H9 (cell line): ENCODE measurements around the gene COG3. TPM values are rescaled to one million over a fixed set of nuclear protein-coding genes. Genes with fewer than 3 reads are reported as not detected.

Experiments used
- DNase-seq: peaks from one replicate; pipeline ENCODE4 v3.0.0-alpha.2; 2017
- H2AFZ ChIP-seq: one replicate; pipeline ENCODE4 v1.6.1; 2013; ENCODE audit warnings: mild to moderate bottlenecking, low read length, control low read depth, moderate library complexity
- H2AK5ac ChIP-seq: 2 replicates; pipeline ENCODE4 v1.6.1; 2013; ENCODE audit warnings: low read length, control low read depth, mixed read lengths; ENCODE audit not compliant: insufficient read length
- H2BK120ac ChIP-seq: one replicate; pipeline ENCODE4 v1.6.1; 2013; ENCODE audit warnings: low read depth, mild to moderate bottlenecking, low read length, control low read depth, inconsistent platforms; ENCODE audit not compliant: poor library complexity, severe bottlenecking
- H2BK12ac ChIP-seq: 2 replicates; pipeline ENCODE4 v1.6.1; 2013; ENCODE audit warnings: low read length, control low read depth, mixed read lengths, low read depth; ENCODE audit not compliant: insufficient read length
- H2BK15ac ChIP-seq: 2 replicates; pipeline ENCODE4 v1.6.1; 2013; ENCODE audit warnings: low read depth, low read length, control low read depth
- H2BK20ac ChIP-seq: one replicate; pipeline ENCODE4 v1.6.1; 2013; ENCODE audit warnings: low read depth, mild to moderate bottlenecking, low read length, control low read depth, inconsistent platforms; ENCODE audit not compliant: poor library complexity, severe bottlenecking
- H2BK5ac ChIP-seq: 2 replicates; pipeline ENCODE4 v1.6.1; 2013; ENCODE audit warnings: low read length, control low read depth, mixed read lengths; ENCODE audit not compliant: insufficient read length
- H3K14ac ChIP-seq: 2 replicates; pipeline ENCODE4 v1.6.1; 2013; ENCODE audit warnings: low read length, control low read depth; ENCODE audit not compliant: insufficient read depth
- H3K18ac ChIP-seq: 2 replicates; pipeline ENCODE4 v1.6.1; 2013; ENCODE audit warnings: low read depth, mild to moderate bottlenecking, mixed read lengths, low read length, control low read depth; ENCODE audit not compliant: insufficient read length
- H3K23ac ChIP-seq: 2 replicates; pipeline ENCODE4 v1.6.1; 2013; ENCODE audit warnings: low read length, control low read depth, mixed read lengths, low read depth; ENCODE audit not compliant: insufficient read length
- H3K23me2 ChIP-seq: 2 replicates; pipeline ENCODE4 v1.6.1; 2013; ENCODE audit warnings: low read depth, mild to moderate bottlenecking, mixed read lengths, low read length, control low read depth; ENCODE audit not compliant: insufficient read length, poor library complexity, severe bottlenecking
- H3K27ac ChIP-seq: 2 replicates; pipeline ENCODE4 v1.5.1; 2013; ENCODE audit warnings: low read length, control low read depth, mixed read lengths, low read depth; ENCODE audit not compliant: insufficient read length
- H3K27me3 ChIP-seq: 2 replicates; pipeline ENCODE4 v1.6.1; 2013; ENCODE audit warnings: low read length, control low read depth, inconsistent platforms; ENCODE audit not compliant: insufficient read depth
- H3K4ac ChIP-seq: 2 replicates; pipeline ENCODE4 v1.6.1; 2013; ENCODE audit warnings: low read depth, mild to moderate bottlenecking, control low read depth, inconsistent platforms, low read length, moderate library complexity
- H3K4me1 ChIP-seq: 2 replicates; pipeline ENCODE4 v1.6.1; 2013; ENCODE audit warnings: low read length, control low read depth, inconsistent platforms; ENCODE audit not compliant: insufficient read depth
- H3K4me2 ChIP-seq: 2 replicates; pipeline ENCODE4 v1.6.1; 2013; ENCODE audit warnings: low read length, control low read depth, mixed read lengths; ENCODE audit not compliant: insufficient read length, insufficient read depth
- H3K56ac ChIP-seq: 2 replicates; pipeline ENCODE4 v1.6.1; 2013; ENCODE audit warnings: low read depth, mild to moderate bottlenecking, mixed read lengths, low read length, control low read depth; ENCODE audit not compliant: insufficient read length
- H3K79me1 ChIP-seq: 2 replicates; pipeline ENCODE4 v1.6.1; 2013; ENCODE audit warnings: low read depth, mild to moderate bottlenecking, moderate library complexity, low read length, control low read depth, inconsistent platforms; ENCODE audit not compliant: insufficient read depth, poor library complexity, severe bottlenecking
- H3K79me2 ChIP-seq: 2 replicates; pipeline ENCODE4 v1.6.1; 2013; ENCODE audit warnings: low read length, control low read depth, inconsistent platforms; ENCODE audit not compliant: insufficient read depth
- H3K9ac ChIP-seq: 2 replicates; pipeline ENCODE4 v1.6.1; 2013; ENCODE audit warnings: low read length, control low read depth, mixed read lengths; ENCODE audit not compliant: insufficient read length; ENCODE audit errors: extremely low read depth
- H3K9me3 ChIP-seq: one replicate; pipeline ENCODE4 v1.6.1; 2013; ENCODE audit warnings: low read depth, low read length, inconsistent platforms; ENCODE audit not compliant: control insufficient read depth
- H3T11ph ChIP-seq: one replicate; pipeline ENCODE4 v1.6.1; 2013; ENCODE audit warnings: mild to moderate bottlenecking, low read length, control low read depth, inconsistent platforms
- H4K20me1 ChIP-seq: one replicate; pipeline ENCODE4 v1.6.1; 2013; ENCODE audit not compliant: control insufficient read depth, insufficient read length, insufficient read depth
- H4K5ac ChIP-seq: 2 replicates; pipeline ENCODE4 v1.6.1; 2013; ENCODE audit warnings: low read depth, mild to moderate bottlenecking, mixed read lengths, low read length, control low read depth; ENCODE audit not compliant: insufficient read length
- H4K8ac ChIP-seq: replicated peaks from 2 replicates; pipeline ENCODE4 v1.6.1; 2013; ENCODE audit warnings: low read length, control low read depth, mixed read lengths, low read depth; ENCODE audit not compliant: insufficient read length
- H4K91ac ChIP-seq: 2 replicates; pipeline ENCODE4 v1.6.1; 2013; ENCODE audit warnings: low read depth, mild to moderate bottlenecking, moderate library complexity, mixed read lengths, low read length, control low read depth; ENCODE audit not compliant: insufficient read length
- H3K27ac Mint-ChIP-seq, 3 experiments: 2 replicates in 2 of 3; 3 replicates in 1 of 3; pipeline ENCODE4 v1.8.0; 2020 to 2021; ENCODE audit warnings: mixed read lengths in 3 of 3, mild to moderate bottlenecking in 1 of 3, moderate library complexity in 1 of 3
- H3K27me3 Mint-ChIP-seq: 2 replicates; pipeline ENCODE4 v1.8.0; 2021; ENCODE audit warnings: low read depth, mild to moderate bottlenecking, moderate library complexity, mixed read lengths
- H3K36me3 Mint-ChIP-seq, 3 experiments: 2 replicates in 2 of 3; 3 replicates in 1 of 3; pipeline ENCODE4 v1.8.0; 2020 to 2021; ENCODE audit warnings: low read depth in 3 of 3, mixed read lengths in 3 of 3; ENCODE audit not compliant: insufficient read depth in 1 of 3
- H3K4me1 Mint-ChIP-seq, 2 experiments: 2 replicates each; pipeline ENCODE4 v1.8.0; 2020; ENCODE audit warnings: mixed read lengths in 2 of 2
- H3K4me3 Mint-ChIP-seq, 2 experiments: 2 replicates in 1 of 2; 3 replicates in 1 of 2; pipeline ENCODE4 v1.8.0; 2020 to 2021; ENCODE audit warnings: mild to moderate bottlenecking in 2 of 2, mixed read lengths in 2 of 2, moderate library complexity in 1 of 2
- H3K9me3 Mint-ChIP-seq, 2 experiments: 2 replicates in 1 of 2; 3 replicates in 1 of 2; pipeline ENCODE4 v1.8.0; 2020; ENCODE audit warnings: mild to moderate bottlenecking in 2 of 2, mixed read lengths in 2 of 2, moderate library complexity in 1 of 2
- WGBS: extraction: QIAGEN DNeasy Blood & Tissue Kit; methylation state at CpG from one replicate; pipeline ENCODE4 v1.1.7; 2013; ENCODE audit warnings: missing lambda C conversion rate, low lambda C conversion rate, mixed read lengths; ENCODE audit not compliant: insufficient read length; ENCODE audit errors: extremely low coverage; 5-methylcytosine and 5-hydroxymethylcytosine counted together
- total RNA-seq: library from RNA; stranded (reverse); gene quantifications from 2 replicates; pipeline ENCODE4 v1.2.1, GENCODE V29; 2021
- TF ChIP-seq, protein P1 (sequence below): fragments of 200-600 bp; sonication (generic); conservative IDR thresholded peaks from 3 replicates; pipeline ENCODE4 v1.8.0; 2021; ENCODE audit warnings: antibody characterized with exemption, mild to moderate bottlenecking

The COG3 gene
- total RNA-seq, 1 experiment from 2014 or later = 16.5 TPM

DNA sequence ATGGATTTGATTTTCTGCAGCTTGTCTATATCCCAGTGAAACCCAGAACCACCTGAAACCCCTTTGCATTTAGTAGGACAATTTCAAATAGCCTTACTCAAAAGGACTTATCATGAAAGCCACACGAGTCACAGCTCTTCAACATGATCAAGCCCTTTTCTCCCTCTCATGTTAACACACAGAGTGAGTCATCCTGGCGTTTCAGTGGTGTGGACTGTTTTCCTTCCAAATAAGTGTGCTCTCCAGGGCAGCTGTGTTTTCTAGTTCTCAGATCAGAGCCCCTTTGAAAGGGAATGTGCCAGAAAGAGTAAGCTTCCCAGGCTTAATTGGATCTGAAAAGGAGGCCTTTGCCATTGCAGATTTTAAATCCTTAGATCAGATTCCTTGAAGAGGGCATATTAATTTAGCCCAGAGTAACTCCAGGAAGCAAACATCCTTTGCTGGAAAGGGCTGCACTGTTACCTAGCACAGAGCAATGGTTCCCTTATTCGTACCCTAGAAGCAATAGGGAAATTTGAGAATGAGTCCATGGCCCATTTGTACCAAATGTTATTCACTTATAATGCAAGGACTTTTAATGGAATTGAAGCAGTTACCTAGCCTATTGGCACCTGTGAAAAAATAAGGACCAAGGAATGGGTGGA, 99.5 kb downstream of the COG3 start:
- peaks cover 6 to 7% of the 10 kb centered on the region in 2 experiments; a peak in 3 of 4 replicates for H3K4me1 Mint-ChIP-seq
- H3K23ac ChIP-seq = no peak overlapping the region
- WGBS = no CpG with 5 or more reads among the region's 3 CpGs

More for the DNA sequence above, 99.5 kb downstream of the COG3 start:
- no peak overlapping the region for H3K27ac ChIP-seq
- no peak overlapping the region for H2BK20ac ChIP-seq
- no peaks in the 10 kb centered on the region for H3K9me3 ChIP-seq
- H2BK120ac ChIP-seq = no peak overlapping the region
- H3T11ph ChIP-seq = no peak overlapping the region
- H4K91ac ChIP-seq = no peak overlapping the region
- no peak overlapping the region for H2BK5ac ChIP-seq
- no peak overlapping the region for H4K5ac ChIP-seq
- Mint-ChIP-seq H3K27me3 (no peaks in the 10 kb centered on the region; the same call in none of the 2 replicates), H3K9me3 (peaks cover 26 to 27% of the 10 kb centered on the region in 2 experiments), H3K27ac (no peak overlapping the region), H3K4me3 (no peak overlapping the region), H3K36me3 (peaks cover 12 to 17% (median 15%) of the 10 kb centered on the region in 3 experiments)
- no peak overlapping the region for H2AK5ac ChIP-seq
- no peaks in the 10 kb centered on the region for H4K20me1 ChIP-seq
- no peak overlapping the region for H3K18ac ChIP-seq
- no peak overlapping the region for H3K9ac ChIP-seq
- H2AFZ ChIP-seq = no peak overlapping the region
- no peak overlapping the region for H3K4ac ChIP-seq
- H3K23me2 ChIP-seq = no peaks in the 10 kb centered on the region
- no peaks in the 10 kb centered on the region for H3K79me2 ChIP-seq
- H3K14ac ChIP-seq = no peak overlapping the region
- no peak for DNase-seq
- TF ChIP-seq, protein P1, sequence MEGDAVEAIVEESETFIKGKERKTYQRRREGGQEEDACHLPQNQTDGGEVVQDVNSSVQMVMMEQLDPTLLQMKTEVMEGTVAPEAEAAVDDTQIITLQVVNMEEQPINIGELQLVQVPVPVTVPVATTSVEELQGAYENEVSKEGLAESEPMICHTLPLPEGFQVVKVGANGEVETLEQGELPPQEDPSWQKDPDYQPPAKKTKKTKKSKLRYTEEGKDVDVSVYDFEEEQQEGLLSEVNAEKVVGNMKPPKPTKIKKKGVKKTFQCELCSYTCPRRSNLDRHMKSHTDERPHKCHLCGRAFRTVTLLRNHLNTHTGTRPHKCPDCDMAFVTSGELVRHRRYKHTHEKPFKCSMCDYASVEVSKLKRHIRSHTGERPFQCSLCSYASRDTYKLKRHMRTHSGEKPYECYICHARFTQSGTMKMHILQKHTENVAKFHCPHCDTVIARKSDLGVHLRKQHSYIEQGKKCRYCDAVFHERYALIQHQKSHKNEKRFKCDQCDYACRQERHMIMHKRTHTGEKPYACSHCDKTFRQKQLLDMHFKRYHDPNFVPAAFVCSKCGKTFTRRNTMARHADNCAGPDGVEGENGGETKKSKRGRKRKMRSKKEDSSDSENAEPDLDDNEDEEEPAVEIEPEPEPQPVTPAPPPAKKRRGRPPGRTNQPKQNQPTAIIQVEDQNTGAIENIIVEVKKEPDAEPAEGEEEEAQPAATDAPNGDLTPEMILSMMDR = no peak
- H4K8ac ChIP-seq = no peak overlapping the region
- H3K4me2 ChIP-seq = no peak overlapping the region
- H3K79me1 ChIP-seq = no peaks in the 10 kb centered on the region
- H3K56ac ChIP-seq = no peak overlapping the region
- H2BK12ac ChIP-seq = no peak overlapping the region
- H2BK15ac ChIP-seq = no peak overlapping the region
- H3K4me1 ChIP-seq = no peaks in the 10 kb centered on the region
- no peaks in the 10 kb centered on the region for H3K27me3 ChIP-seq
